Upper lobe of left lung (tissue), 4 donors: ENCODE data around the gene IGFL1.

Experiments
- CTCF ChIP-seq, 6 experiments: fragments of 450-650 bp in 4 of 6; fragments of 200-600 bp in 2 of 6; sonication (generic) in 2 of 6; IDR thresholded peaks; one replicate each; pipeline ENCODE4 v1.5.1; 2016 to 2019; ENCODE audit warnings: antibody characterized with exemption in 6 of 6
- EP300 ChIP-seq, 4 donors: sonication (generic); formaldehyde crosslinking; IDR thresholded peaks; one replicate each; pipeline ENCODE4 v1.5.1; 2017; ENCODE audit warnings: antibody characterized with exemption in 4 of 4, control low read depth in 2 of 4
- POLR2A ChIP-seq, 4 donors: fragments of 450-650 bp; IDR thresholded peaks; one replicate each; pipeline ENCODE4 v1.5.1; 2016 to 2017; ENCODE audit warnings: antibody characterized with exemption in 4 of 4, mild to moderate bottlenecking in 2 of 4
- POLR2AphosphoS5 ChIP-seq, 2 donors: sonication (generic); formaldehyde crosslinking; IDR thresholded peaks; one replicate each; pipeline ENCODE4 v1.5.1; 2017; ENCODE audit warnings: antibody characterized with exemption in 2 of 2

GRCh38 chr19:46206682-46207081 lies 22.9 kb upstream of the IGFL1 start:
- TF ChIP-seq CTCF (IDR thresholded peaks at IDR 0.05): no peak
- no peak for TF ChIP-seq POLR2A (IDR thresholded peaks at IDR 0.05)
- no peak for TF ChIP-seq EP300 (IDR thresholded peaks at IDR 0.05)
- no peak for TF ChIP-seq POLR2AphosphoS5 (IDR thresholded peaks at IDR 0.05)
